Breast epithelium (tissue), 4 donors: ENCODE measurements around the gene UBXN7. TPM values are rescaled to one million over a fixed set of nuclear protein-coding genes. Genes with fewer than 3 reads are reported as not detected.

ENCODE experiments used
- DNase-seq, 2 donors: peaks; one replicate each; pipeline ENCODE4 v3.0.0-alpha.2; 2019; ENCODE audit warnings: low spot score in 2 of 2
- H3K27ac ChIP-seq, 2 donors: fragments of 200-600 bp; sonication (generic) in 1 of 2; one replicate each; pipeline ENCODE4 v1.5.1; 2016 to 2019; ENCODE audit warnings: mild to moderate bottlenecking in 1 of 2
- H3K27me3 ChIP-seq, 2 donors: fragments of 200-600 bp; sonication (generic) in 1 of 2; one replicate each; pipeline versions ENCODE4 v1.5.1 to v1.6.0; 2017 to 2019; ENCODE audit warnings: control low read depth in 1 of 2, mild to moderate bottlenecking in 1 of 2
- H3K36me3 ChIP-seq: fragments of 200-600 bp; one replicate; pipeline ENCODE4 v1.5.1; 2019
- H3K4me1 ChIP-seq, 2 donors: fragments of 200-600 bp; sonication (generic); one replicate each; pipeline ENCODE4 v1.5.1; 2016 to 2019; ENCODE audit warnings: control low read depth in 1 of 2
- H3K4me3 ChIP-seq, 3 donors: fragments of 200-600 bp; sonication (generic); 1 replicate in 2 of 3; 2 replicates in 1 of 3; pipeline ENCODE4 v1.5.1; 2016 to 2019; ENCODE audit warnings: mild to moderate bottlenecking in 3 of 3, moderate library complexity in 2 of 3
- H3K9me3 ChIP-seq, 2 donors: fragments of 200-600 bp; sonication (generic) in 1 of 2; one replicate each; pipeline ENCODE4 v1.5.1; 2016 to 2019; ENCODE audit warnings: control low read depth in 1 of 2
- CTCF ChIP-seq, 3 donors: fragments of 450-650 bp; IDR thresholded peaks; one replicate each; pipeline ENCODE4 v1.5.1; 2016 to 2017; ENCODE audit warnings: antibody characterized with exemption in 3 of 3, mild to moderate bottlenecking in 3 of 3, moderate library complexity in 3 of 3
- POLR2A ChIP-seq: fragments of 450-650 bp; IDR thresholded peaks from one replicate; pipeline ENCODE4 v1.6.1; 2016; ENCODE audit warnings: antibody characterized with exemption, mild to moderate bottlenecking, moderate library complexity
- POLR2AphosphoS5 ChIP-seq, 3 donors: sonication (generic); formaldehyde crosslinking; IDR thresholded peaks; one replicate each; pipeline ENCODE4 v1.6.1; 2017; ENCODE audit warnings: antibody characterized with exemption in 3 of 3
- intact Hi-C: fragments of 100-400 bp; cut with DNase I; formaldehyde crosslinking; loops from one replicate; pipeline ENCODE4 v1.15.1; 2023; ENCODE audit warnings: low total_unique reads
- total RNA-seq, 3 donors: library from RNA; depleted of rRNA; stranded (reverse); fragments of >200 nt; gene quantifications; one replicate each; pipeline ENCODE4 v1.1.0, GENCODE V29; 2016

Gene UBXN7
- total RNA-seq, 3 donors from 2014 or later: 21.4 to 25.8 (median 21.6) TPM

- Histone ChIP-seq H3K9me3 (no peaks in the 10 kb centered on the region), H3K4me1 (no peaks in the 10 kb centered on the region), H3K36me3 (no peaks in the 10 kb centered on the region), H3K27ac (no peak overlapping the region), H3K27me3 (no peaks in the 10 kb centered on the region), H3K4me3 (no peak overlapping the region)
- no peak for TF ChIP-seq POLR2A
- TF ChIP-seq POLR2AphosphoS5 (IDR thresholded peaks at IDR 0.05): no peak
- TF ChIP-seq CTCF (IDR thresholded peaks at IDR 0.05): no peak
- no peak for DNase-seq
- intact Hi-C loops: no loop called here
Measured at GRCh38 chr3:196409409-196409808, 22.8 kb downstream of the UBXN7 start.

DNA sequence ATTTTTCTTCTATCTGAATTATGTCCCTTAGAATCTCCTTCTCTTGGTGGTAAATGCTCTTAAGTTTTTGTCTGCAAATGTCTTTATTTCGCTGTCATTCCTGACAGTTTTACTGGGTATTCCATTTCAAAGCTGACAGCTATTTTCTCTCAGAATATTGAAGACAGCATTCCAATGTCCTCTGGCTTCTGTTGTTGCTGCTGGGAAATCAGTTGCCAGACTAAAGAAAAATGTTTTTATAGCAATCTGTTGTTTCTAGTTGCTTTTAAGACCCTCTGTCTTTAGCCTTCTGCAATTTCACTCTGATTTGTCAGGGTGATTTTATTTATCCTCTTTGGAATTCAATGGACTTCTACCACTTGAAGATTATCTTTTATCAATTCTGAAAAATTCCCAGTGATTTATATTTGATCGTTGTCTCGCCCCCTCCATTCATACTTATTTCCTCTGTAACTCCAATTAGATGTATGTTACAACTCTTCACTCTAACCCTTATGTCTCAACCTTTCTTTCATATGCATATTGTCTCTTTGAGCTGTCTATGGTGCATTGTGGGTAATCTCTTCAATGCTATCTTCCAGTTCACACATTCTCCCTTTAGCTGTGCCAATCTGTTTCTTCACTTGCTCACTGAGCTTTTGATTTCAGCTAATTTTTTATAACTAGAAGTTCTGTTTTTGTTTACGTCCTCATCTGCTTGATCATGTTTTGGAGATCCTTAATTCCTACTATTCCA, 23.5 kb downstream of the UBXN7 start:
- no peak overlapping the region for H3K27ac ChIP-seq
- TF ChIP-seq POLR2AphosphoS5 (IDR thresholded peaks at IDR 0.05) (no peak), CTCF (IDR thresholded peaks at IDR 0.05) (no peak), POLR2A (no peak)
- H3K4me1 ChIP-seq: no peaks in the 10 kb centered on the region
- intact Hi-C loops: no loop called here
- H3K9me3 ChIP-seq: no peaks in the 10 kb centered on the region
- no peak for DNase-seq
- H3K27me3 ChIP-seq: no peaks in the 10 kb centered on the region
- H3K4me3 ChIP-seq: no peak overlapping the region
- H3K36me3 ChIP-seq: no peaks in the 10 kb centered on the region

GRCh38 chr3:196406811-196407470, 25.3 kb downstream of the UBXN7 start:
- no peaks in the 10 kb centered on the region for H3K4me1 ChIP-seq
- TF ChIP-seq CTCF (IDR thresholded peaks at IDR 0.05) (no peak), POLR2A (no peak), POLR2AphosphoS5 (IDR thresholded peaks at IDR 0.05) (no peak)
- intact Hi-C loops: no loop called here
- H3K27ac ChIP-seq: no peak overlapping the region
- no peaks in the 10 kb centered on the region for H3K9me3 ChIP-seq
- H3K4me3 ChIP-seq: no peak overlapping the region
- H3K27me3 ChIP-seq: no peaks in the 10 kb centered on the region
- no peak for DNase-seq
- H3K36me3 ChIP-seq: no peaks in the 10 kb centered on the region

DNA sequence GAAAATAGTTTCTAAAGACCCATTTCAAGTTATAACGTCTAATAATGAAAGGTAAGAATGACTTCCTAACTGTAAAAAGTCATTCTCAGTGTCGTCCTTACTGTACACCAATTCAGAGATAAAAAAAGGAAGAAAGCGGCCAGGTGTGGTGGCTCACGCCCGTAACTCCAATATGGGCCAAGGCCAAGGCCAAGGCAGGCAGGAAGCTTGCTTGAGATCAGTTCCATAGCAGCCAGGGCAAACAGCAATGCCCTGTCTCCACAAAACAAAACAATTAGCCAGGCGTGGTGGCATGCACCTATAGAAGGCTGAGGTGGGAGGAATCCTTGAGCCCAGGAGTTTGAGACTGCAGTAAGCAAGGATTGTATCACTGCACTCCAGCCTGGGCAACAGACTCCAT, 31.9 kb downstream of the UBXN7 start:
- no peak for DNase-seq
- H3K27me3 ChIP-seq: no peaks in the 10 kb centered on the region
- intact Hi-C loops: no loop called here
- no peak overlapping the region for H3K27ac ChIP-seq
- H3K36me3 ChIP-seq: no peaks in the 10 kb centered on the region
- no peaks in the 10 kb centered on the region for H3K4me1 ChIP-seq
- no peak overlapping the region for H3K4me3 ChIP-seq
- TF ChIP-seq POLR2A (no peak), POLR2AphosphoS5 (IDR thresholded peaks at IDR 0.05) (no peak), CTCF (IDR thresholded peaks at IDR 0.05) (no peak)
- no peaks in the 10 kb centered on the region for H3K9me3 ChIP-seq

- intact Hi-C loops: no loop called here
- no peak for TF ChIP-seq POLR2A
- TF ChIP-seq POLR2AphosphoS5 (IDR thresholded peaks at IDR 0.05): no peak
- TF ChIP-seq CTCF (IDR thresholded peaks at IDR 0.05): no peak
- DNase-seq: no peak
- H3K4me1 ChIP-seq: no peaks in the 10 kb centered on the region
- no peaks in the 10 kb centered on the region for H3K27me3 ChIP-seq
- H3K4me3 ChIP-seq: no peak overlapping the region
- H3K36me3 ChIP-seq: no peaks in the 10 kb centered on the region
- H3K27ac ChIP-seq: no peak overlapping the region
- H3K9me3 ChIP-seq: no peaks in the 10 kb centered on the region
Measured at GRCh38 chr3:196399485-196399945, 32.7 kb downstream of the UBXN7 start.
